Measurements from ENCODE around the gene DHX58. TPM values are rescaled to one million over a fixed set of nuclear protein-coding genes. Genes with fewer than 3 reads are reported as not detected.

Gene DHX58
- total RNA-seq, 1 experiment from 2014 or later: 5.7 TPM

- DNase-seq (ENCODE audit: low read depth): no peak
Observed at GRCh38 chr17:42087736-42088705, 24.5 kb downstream of the DHX58 start.

- no peak for DNase-seq (ENCODE audit: low read depth)
Observed at GRCh38 chr17:42087042-42087701, 25.3 kb downstream of the DHX58 start.

- no peak for DNase-seq (ENCODE audit: low read depth)
Observed at GRCh38 chr17:42081516-42082129, 30.9 kb downstream of the DHX58 start.

GRCh38 chr17:42079541-42079940 lies 33.0 kb downstream of the DHX58 start:
- DNase-seq (ENCODE audit: low read depth): no peak

GRCh38 chr17:42078396-42079043 lies 34.0 kb downstream of the DHX58 start:
- DNase-seq (ENCODE audit: low read depth): no peak

GRCh38 chr17:42077755-42078154 lies 34.8 kb downstream of the DHX58 start:
- DNase-seq (ENCODE audit: low read depth): no peak

GRCh38 chr17:42076797-42077559 lies 35.5 kb downstream of the DHX58 start:
- DNase-seq (ENCODE audit: low read depth): no peak

- no peak for DNase-seq (ENCODE audit: low read depth)
Observed at GRCh38 chr17:42075789-42076188, 36.7 kb downstream of the DHX58 start.

GRCh38 chr17:42072323-42073187 lies 40.0 kb downstream of the DHX58 start:
- DNase-seq (ENCODE audit: low read depth): no peak

GRCh38 chr17:42071810-42072209 lies 40.7 kb downstream of the DHX58 start:
- DNase-seq (ENCODE audit: low read depth): no peak

GRCh38 chr17:42068979-42069378 lies 43.5 kb downstream of the DHX58 start:
- no peak for DNase-seq (ENCODE audit: low read depth)

- peak; percentile 39 for DNase-seq (ENCODE audit: low read depth)
Observed at GRCh38 chr17:42067371-42068091, 45.0 kb downstream of the DHX58 start.

- no peak for DNase-seq (ENCODE audit: low read depth)
Observed at GRCh38 chr17:42065201-42065600, 47.3 kb downstream of the DHX58 start.

GRCh38 chr17:42062681-42063080 lies 49.8 kb downstream of the DHX58 start:
- DNase-seq (ENCODE audit: low read depth): no peak

- no peak for DNase-seq (ENCODE audit: low read depth)
Observed at GRCh38 chr17:42061646-42062487, 50.6 kb downstream of the DHX58 start.

GRCh38 chr17:42060231-42060630 lies 52.3 kb downstream of the DHX58 start:
- no peak for DNase-seq (ENCODE audit: low read depth)

- no peak for DNase-seq (ENCODE audit: low read depth)
Observed at GRCh38 chr17:42059815-42060214, 52.7 kb downstream of the DHX58 start.

GRCh38 chr17:42058063-42058462 lies 54.5 kb downstream of the DHX58 start:
- no peak for DNase-seq (ENCODE audit: low read depth)

Data from HT1080 (cell line).